OCI-LY7 (cell line): Measurements from ENCODE around the gene GPX7.

ENCODE experiments used
- EZH2phosphoT487 ChIP-seq: fragments of 200-600 bp; sonication (generic); IDR thresholded peaks from 2 replicates; pipeline ENCODE4 v1.6.1; 2018; ENCODE audit warnings: low read depth, borderline replicate concordance, mild to moderate bottlenecking, mixed run types, antibody characterized with exemption, low read length, moderate library complexity, mixed read lengths
- TF ChIP-seq, protein P1 (sequence below): fragments of 200-600 bp; sonication (generic); conservative IDR thresholded peaks from 2 replicates; pipeline ENCODE4 v1.5.1; 2014; ENCODE audit warnings: mild to moderate bottlenecking, antibody characterized with exemption, low read length, moderate library complexity, mixed read lengths

GRCh38 chr1:52572387-52572786 is 29.8 kb upstream of the GPX7 start:
- TF ChIP-seq, protein P1, sequence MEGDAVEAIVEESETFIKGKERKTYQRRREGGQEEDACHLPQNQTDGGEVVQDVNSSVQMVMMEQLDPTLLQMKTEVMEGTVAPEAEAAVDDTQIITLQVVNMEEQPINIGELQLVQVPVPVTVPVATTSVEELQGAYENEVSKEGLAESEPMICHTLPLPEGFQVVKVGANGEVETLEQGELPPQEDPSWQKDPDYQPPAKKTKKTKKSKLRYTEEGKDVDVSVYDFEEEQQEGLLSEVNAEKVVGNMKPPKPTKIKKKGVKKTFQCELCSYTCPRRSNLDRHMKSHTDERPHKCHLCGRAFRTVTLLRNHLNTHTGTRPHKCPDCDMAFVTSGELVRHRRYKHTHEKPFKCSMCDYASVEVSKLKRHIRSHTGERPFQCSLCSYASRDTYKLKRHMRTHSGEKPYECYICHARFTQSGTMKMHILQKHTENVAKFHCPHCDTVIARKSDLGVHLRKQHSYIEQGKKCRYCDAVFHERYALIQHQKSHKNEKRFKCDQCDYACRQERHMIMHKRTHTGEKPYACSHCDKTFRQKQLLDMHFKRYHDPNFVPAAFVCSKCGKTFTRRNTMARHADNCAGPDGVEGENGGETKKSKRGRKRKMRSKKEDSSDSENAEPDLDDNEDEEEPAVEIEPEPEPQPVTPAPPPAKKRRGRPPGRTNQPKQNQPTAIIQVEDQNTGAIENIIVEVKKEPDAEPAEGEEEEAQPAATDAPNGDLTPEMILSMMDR: no peak
- no peak for TF ChIP-seq EZH2phosphoT487
